Measurements from ENCODE around the gene APAF1.

APAF1 gene

DNA sequence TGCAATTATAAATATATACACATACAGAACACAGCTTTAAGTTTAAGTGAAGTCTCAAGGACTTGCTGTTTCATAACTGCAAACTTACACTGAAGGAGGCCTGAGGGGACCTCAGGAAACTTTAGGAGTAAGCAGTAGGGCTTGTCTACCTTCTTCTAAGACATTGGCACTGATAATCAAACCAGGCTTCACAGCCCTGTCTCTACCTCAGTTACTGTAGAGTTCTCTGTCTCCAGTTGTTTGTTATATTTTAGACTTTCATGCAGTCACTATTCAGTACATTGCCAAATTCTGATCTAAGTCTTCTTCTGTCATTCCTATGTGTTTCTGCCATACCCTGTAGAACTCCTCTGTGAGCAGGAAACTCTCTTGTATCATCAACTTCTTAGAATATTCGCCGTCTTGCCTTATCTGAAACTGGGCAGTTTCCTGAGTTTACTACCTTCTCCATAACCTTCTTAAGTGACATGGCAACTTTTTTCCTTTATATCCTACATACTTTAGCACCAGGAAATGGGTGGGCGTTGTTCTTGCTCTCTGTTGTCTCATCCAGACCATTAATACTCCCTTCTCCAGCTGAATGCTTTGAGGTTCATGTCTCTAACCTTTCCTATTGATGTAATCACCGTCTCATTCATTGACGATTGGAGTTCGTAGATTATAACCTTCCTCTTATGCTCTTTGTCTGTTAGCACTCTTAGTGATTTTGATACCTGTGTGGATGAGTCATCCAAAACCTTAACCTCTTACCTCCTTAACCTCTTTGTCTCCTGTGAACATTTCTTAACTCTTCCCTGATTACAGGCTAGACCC lies 11.4 kb downstream of the APAF1 start:
- no peak for DNase-seq (ENCODE audit: low read depth in 3 of 3)

DNA sequence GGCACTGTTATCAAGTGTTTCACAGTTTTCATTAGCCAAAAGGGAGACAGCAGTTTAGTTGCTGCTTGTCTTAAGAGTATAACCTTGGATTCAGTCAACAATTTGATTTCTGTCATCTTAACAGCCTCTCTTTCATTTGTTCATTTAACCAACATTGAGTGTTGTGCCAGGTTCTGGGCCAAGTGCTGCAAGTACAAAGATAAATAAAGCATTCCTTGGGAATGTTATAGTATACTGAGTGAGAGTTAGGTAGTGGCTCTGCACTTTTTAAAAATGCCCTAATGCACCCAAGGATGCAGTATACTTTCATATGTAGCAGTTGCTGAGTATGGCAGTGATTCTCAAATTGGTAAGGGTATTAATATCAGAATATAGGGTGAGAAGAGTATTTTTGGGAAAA lies 15.4 kb downstream of the APAF1 start:
- no peak for DNase-seq (ENCODE audit: low read depth in 3 of 3)

DNA sequence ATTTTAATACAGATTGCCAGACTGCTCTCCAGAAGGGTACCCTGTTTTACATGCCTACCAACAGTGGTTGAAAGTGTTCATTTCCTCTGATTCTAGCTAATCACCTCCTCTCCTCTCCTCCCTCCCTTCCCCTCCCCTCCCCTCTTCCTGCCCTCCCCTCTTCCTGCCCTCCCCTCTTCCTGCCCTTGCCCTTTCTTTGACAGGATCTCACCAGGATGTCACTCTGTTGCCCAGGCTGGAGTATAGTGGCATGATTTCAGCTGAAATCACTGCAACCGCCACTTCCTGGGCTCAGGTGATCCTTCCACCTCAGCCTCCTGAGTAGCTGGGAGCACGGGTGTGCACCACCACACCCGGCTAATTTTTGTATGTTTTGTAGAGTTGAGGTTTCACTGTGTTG lies 24.7 kb downstream of the APAF1 start:
- no peak for DNase-seq (ENCODE audit: low read depth in 3 of 3)

DNA sequence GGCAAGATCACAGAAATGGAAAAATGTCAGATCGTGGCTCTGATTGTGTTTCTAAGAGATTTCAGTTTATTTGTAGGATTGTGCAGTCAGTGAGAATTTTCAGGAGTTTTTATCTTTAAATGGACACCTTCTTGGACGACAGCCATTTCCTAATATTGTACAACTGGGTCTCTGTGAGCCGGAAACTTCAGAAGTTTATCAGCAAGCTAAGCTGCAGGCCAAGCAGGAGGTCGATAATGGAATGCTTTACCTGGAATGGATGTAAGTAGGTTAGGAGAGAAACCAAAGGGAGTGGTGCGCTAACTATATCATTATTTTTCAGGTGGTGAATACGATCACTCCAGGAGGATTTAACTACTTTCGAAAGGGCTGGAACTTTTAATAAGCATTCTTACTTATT lies 26.4 kb downstream of the APAF1 start:
- no peak for DNase-seq (ENCODE audit: low read depth in 3 of 3)

DNA sequence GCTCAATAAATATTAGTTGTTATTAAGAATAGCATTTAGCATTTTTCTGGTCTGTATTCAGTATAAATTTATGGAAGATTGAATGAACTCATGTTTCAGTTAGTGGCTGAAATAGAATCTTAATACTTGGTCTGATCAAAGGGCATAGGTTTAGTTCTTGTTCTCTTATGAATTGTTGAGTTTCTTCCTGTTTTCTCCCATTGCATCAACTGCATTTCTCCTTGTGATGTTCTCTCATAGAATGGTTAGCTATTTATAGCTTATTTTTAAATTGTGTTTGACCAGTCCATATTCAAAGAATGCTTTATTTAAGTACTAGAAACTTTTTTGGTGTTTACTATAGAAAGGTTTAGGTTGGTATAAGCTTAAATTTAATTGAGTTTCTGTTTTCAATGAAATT lies 29.8 kb downstream of the APAF1 start:
- no peak for DNase-seq (ENCODE audit: low read depth in 3 of 3)

DNA sequence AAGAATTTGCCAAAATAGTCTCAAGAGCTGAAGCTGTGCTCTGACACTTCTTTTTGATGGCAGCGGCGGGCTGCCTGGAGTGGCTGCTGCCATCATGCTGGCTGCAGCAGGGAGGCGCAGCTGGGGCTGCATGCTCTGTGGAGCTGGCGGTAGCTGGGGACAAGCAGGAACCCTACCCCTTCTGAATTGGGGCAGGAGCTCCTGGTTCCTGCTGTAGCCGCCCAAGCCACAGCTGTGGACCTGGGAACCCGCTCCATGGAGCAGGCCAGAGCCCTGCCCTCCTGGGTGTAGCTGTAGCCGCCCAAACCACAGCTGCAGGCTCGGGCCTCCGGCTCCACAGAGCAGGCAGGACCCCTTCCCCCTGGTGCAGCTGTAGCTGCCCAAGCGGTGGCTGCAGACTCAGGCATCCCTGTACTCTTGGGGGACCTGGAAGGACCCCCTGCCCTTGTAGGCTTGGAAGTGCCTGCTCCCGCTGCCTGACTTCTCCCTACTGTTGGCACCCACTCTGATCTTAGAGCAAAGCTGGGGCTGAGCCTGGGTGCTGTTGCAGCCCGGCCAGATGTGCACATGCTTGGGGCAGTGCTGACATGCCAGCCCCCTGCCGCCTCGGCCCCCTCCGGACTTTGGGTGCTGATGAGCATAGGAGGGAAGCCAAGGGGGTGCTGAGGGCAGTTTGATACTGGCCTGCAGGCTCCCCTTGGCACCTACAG lies 33.3 kb downstream of the APAF1 start:
- DNase-seq (ENCODE audit: low read depth in 3 of 3) = no peak

DNA sequence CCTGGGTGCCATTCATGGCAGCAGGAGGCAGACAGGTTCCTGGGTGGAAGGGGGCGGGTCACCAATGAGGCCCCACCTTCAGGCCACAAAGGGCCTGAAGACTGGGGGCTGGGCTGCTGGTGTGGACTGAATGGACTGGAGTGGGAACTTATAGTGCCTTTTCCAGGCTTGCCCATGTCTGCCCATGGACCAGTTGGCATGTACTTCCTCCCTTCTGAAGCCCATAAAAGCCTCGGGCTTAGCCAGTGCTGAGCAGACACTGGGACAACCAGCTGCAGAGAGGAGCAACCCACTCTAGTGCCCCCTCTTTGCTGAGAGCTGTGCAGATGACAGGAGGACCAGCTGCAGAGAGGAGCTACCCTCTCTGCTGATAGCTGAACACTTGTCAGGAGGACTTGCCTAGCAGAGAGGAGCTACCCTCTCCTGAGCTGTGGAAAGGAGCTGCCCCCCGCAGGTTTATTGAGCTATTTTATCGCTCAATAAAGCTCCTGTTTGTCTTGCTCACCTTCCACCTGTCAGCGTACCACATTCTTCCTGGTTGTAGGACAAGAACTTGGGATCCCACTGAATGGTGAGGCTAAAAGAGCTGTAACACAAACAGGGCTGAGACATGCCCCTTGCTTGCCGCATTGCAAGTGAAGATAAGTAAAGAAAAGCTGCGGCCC lies 34.0 kb downstream of the APAF1 start:
- no peak for DNase-seq (ENCODE audit: low read depth in 3 of 3)

DNA sequence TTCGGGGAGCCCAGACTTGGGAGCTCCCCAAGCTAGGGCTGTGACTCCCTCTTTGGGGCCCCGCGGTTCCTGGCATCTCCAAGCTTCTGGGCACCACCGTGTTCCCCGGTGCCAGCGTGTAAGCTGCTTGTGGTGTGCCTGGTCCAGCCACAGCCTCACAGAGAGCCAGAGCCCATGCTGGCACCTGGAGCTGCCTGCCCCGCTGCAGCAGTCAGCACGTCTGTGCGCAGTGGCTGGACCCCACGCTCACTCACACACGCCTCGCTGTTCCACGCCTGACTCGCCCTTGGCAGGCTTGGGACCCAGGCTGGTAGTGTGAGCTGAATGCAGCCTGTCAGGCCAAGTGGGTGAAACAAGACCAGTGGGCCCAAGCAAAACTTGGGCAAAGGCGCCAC lies 34.5 kb downstream of the APAF1 start:
- no peak for DNase-seq (ENCODE audit: low read depth in 3 of 3)

DNA sequence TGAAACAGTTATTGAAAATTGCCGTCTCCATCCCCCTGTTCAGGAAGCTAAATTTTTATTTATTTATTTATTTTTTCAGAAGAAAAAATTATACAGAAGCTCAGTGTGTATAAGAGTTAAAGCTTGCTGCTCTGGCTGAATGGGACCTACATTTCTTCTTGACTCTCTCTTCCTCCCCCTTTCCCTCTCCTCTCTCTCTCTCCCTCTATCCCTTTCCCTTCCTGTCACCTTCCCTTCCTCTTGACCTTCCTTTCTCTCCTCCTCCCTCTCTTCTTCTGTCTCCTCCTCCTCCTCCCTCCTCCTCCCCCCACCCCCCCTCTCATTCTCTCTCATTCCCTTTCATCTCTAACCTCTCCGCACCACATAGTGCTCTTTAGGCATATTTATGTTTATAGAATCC lies 39.1 kb downstream of the APAF1 start:
- no peak for DNase-seq (ENCODE audit: low read depth in 3 of 3)

DNA sequence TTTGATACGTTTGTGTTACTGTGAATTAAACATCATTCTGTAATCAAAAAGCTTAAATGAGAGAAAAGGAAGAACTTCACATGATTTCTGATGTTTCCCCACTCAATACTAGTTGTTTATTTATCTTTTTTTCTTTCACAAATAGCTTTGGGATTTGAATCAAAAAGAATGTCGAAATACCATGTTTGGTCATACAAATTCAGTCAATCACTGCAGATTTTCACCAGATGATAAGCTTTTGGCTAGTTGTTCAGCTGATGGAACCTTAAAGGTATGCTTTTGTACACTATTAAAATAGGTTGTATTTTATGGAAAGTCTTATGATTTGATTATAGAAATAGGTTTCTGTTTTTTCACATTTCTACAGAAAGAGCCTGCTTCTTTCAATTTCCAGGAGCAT lies 41.5 kb downstream of the APAF1 start:
- no peak for DNase-seq (ENCODE audit: low read depth in 3 of 3)

DNA sequence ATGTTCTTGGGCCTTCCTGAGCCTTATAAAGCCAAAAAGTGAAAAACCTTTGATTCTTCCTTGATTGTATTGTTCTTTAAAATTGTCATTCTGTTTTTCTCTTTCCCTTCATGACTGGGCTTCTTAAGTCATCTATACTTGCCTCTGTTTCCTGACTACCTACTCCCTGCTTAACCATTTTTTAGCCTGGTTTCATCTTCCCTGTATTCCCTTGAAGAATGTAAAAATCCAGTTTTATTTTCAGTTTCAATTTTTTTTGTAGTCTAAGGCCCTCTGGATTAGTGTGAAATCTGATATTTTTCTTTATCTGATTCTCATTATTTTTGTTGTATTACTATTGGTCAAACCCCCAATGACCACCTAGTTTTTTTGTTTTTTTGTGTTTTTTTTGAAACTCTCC lies 46.3 kb downstream of the APAF1 start:
- DNase-seq (ENCODE audit: low read depth in 3 of 3) = no peak

DNA sequence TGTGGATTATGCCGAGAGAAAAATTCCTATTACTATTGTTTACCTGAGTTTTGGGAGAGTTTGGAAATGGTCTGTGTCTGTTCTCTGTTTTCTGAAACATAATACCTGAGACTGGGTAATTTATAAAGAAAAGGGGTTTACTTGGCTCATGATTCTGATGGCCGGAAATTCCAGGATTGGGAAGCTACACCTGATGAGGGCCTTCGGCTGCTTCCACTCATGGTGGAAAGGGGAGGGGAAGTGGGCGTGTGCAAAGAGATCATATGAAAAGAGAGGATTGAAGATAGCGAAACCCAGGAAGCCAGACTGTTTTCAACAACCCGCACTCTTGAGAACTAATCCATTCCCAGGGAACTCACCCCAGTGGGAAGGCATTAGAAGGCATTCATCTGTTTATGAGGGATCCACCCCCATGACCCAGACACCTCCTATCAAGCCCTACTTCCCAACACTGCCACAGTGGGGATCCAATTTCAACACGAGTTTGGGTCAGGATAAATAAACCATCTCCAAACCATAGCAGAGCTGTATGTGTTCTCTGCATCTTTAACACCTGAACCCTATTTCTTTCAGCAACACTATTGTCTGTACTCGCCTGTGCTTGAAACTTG lies 51.1 kb downstream of the APAF1 start:
- DNase-seq (ENCODE audit: low read depth in 3 of 3) = no peak

DNA sequence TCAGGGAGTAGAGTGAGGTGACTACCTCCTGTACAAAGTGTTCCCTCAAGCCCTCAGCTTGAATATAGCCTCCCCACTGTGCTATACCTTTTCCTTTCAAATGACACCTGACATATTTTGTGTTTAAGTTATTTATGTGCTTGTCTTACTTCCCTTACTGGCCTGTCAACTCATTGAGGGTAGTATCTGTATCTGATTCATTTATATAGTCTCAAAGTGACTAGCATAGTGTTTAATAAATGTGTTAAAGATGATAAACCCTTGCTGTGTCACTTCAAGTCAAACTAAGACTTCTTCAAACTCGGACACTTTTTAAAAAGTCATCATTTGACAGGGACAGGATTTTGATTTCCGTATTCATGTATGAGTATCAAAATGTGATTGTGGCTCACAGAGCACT lies 52.1 kb downstream of the APAF1 start:
- DNase-seq (ENCODE audit: low read depth in 3 of 3) = no peak

DNA sequence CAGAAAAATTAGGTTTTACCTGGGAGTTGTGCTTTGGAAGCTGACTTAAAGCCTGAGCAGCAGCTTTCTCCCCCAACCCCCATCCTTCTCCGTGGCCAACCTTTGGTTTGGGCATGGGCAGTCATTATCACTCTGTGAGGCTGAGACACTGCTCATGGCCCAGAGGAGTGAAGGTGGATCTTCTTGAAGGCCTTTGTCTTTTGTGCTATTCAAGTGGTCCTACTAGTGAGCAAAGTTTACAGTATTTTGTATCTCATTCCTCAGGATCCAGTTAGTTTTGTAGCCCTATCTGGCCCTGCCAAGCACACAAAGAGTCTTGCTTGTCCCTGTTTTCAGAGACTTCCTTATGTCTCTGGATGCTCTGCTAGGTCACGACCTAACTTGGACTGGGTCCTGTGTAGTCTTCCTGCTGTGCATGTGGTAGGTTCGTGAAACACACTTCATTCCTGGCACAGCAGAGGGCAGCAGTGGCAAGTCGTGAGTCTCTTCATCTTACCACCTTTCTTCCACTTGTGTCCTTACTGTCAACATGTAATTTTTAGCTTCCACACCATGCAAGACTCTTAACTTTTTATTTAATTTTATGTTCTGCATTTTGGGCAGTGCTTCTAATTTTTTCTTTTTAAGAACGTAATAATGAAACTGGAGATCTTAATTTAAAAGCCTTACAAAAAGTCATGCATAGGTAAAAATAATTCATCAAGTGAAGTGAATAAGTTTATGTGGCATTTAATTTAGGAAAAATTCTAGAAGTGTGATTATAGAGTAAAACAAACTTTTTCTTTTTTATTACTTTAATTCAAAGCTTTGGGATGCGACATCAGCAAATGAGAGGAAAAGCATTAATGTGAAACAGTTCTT lies 53.7 kb downstream of the APAF1 start:
- peak; percentile 3 to 43 (median 26) for DNase-seq (ENCODE audit: low read depth in 3 of 3)

DNA sequence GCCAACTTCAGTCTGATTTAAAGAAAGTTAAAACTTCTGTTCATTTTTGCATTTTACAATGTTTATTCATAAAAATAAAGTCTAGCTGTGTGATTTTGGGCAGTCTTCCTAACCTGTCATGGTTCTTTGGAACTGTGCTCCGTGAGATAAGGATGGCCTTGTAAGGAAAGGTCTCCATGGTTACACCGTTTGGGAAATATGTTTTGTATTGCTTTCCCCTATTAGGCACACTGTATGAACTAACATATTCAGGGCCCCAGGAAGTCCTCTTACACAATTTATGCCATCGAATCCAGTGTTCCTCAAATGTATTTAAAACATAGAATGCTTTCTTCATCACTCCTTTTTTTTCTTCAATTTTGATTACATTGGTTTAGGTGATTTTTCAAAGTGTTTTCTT lies 54.5 kb downstream of the APAF1 start:
- DNase-seq (ENCODE audit: low read depth in 3 of 3) = no peak

DNA sequence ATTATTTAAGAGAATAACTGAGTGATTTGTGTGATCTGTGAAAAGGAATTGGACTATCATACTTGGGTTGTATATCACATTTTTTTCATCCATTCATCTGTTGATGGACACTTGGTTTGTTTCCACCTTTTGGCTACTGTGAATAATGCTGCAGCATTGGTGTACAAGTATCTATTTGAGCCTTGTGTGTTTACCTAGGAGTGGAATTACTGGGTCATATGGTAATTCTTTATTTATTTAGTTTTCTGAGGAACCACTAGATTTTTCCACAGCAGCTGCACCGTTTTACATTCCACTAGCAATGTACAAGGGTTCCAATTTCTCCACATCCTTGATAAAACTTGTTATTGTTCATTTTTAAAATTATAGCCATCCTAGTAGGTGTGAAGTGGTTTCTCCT lies 56.1 kb downstream of the APAF1 start:
- DNase-seq (ENCODE audit: low read depth in 3 of 3) = no peak

DNA sequence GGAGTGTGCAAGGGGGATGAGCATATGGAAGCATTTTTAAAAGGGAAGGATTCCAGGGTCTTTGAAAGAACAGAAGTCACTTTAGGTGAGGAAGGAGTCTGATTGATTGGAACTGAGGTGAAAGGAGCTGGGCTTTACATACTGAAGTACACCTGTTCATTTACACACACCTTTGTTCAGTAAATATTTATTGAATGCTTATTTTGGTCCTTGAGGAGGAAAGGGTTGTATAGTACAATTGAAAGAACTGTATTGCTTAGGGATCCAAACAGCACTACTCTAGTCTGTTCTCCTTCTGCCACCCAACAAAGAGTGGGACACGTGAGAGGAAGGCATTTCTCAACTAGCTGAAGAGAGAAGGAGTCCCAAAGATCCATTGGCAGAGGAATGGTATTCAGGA lies 63.9 kb downstream of the APAF1 start:
- DNase-seq (ENCODE audit: low read depth in 3 of 3) = no peak

DNA sequence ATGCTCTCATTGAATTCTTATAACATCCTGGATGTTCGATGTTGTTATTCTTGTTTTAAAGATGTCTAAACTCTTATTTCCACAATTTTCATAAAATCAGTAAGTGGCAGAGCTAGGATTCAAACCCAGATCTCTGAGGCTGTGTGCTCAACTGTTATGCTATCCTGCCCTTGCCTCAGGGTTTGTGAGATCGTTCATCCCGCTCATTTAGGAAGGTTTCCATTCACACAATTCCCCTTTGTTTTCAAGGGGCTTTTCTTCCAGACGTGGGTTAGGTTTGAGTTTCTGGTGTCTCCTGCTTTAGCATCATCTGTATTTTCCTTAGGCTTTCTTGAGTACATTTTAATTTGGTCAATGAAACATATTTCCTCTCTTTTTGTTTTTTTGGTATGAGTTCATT lies 69.3 kb downstream of the APAF1 start:
- DNase-seq (ENCODE audit: low read depth in 3 of 3) = no peak

DNA sequence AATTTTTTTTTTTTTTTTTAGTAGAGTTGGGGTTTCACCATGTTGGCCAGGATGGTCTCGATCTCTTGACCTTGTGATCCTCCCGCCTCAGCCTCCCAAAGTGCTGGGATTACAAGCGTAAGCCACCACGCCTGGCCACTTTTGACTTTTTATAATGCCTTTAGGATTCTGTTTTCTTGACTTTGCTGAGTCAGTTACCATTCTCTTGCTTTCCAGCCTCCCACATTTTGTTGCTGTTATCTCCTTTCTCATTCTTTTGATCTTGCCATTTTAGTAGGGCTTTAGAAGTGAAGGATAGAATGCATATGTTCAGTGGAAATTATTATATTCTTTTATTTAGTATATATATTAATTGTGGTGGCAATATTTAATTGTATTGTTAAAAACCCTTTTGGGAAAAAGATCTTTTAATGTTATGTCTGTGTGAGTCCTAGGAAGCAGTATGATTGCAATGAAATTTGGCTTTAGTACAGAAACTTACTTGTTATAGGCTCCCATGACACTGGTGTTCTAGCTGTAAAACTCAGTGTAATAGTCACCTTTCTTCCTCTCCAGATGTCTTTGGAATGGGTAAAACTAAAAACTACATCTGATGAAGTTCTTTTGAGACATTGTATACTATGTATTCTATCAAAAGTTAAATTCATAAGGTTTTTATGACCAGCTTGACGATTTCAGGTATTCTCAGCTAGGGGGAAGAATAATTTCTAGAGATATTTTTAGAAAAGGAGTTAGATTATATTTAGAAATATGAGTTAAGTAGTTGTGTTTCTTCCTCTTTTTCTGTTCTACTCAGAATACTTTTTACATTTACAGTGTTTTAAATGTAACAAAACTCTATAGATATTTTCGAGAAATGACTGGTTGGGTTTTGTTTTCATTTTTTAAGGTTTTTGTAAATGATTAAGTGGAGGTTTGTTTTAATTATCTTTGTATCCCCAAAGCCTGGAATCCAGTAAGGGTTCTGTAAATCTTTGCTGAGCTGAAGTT lies 74.7 kb downstream of the APAF1 start:
- DNase-seq (ENCODE audit: low read depth in 3 of 3) = no peak

DNA sequence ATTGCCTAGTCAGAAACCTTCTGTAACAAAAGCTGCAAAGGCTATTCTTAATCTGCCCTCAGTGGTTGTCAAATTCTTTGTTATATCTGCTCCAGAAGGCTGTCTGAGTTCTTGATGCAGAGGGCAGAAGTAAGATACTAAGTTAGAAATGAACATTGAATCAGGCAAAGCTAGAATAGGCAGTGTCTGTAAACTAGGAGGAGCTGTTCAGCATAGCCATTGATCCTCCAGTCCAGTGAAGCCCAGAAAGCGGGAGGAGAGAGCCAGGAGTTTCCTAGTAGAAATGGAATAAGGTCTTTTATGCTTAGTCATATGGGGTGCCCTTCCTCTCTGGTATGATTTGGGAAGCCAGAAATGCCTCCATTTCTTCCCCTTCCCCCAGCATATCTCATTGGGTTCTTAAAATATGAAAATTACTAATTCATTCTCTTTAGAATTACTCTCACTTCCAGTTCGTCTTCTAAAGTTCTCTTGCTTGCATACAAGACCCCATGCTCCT lies 76.2 kb downstream of the APAF1 start:
- no peak for DNase-seq (ENCODE audit: low read depth in 3 of 3)

Measured in stimulated activated CD4-positive, alpha-beta T cell treated with anti-CD3 and anti-CD28 coated beads, TNF-alpha, amount 100 ng/mL, for 24 hours (primary cell).